B cell (primary cell): ENCODE measurements around the gene SYTL4. TPM values are rescaled to one million over a fixed set of nuclear protein-coding genes. Genes with fewer than 3 reads are reported as not detected.

Source experiments
- ATAC-seq: fragments of 200-7000 bp; cut with Tn5 transposase; one replicate; pipeline ENCODE4 v1.10.0; 2021; ENCODE audit warnings: low read depth, mild to moderate bottlenecking, moderate number of reproducible peaks, moderate library complexity
- CTCF ChIA-PET: fragments of 350-600 bp; sonication (Branson Sonifier 250); formaldehyde crosslinking; loops from one replicate; lab custom pipeline; 2021; ENCODE audit warnings: antibody characterized with exemption, inconsistent platforms; lab: Charles Lee
- POLR2A ChIA-PET: fragments of 350-600 bp; sonication (Branson Sonifier 250); formaldehyde crosslinking; loops from one replicate; lab custom pipeline; 2021; ENCODE audit warnings: antibody characterized with exemption; lab: Charles Lee
- DNase-seq: peaks from one replicate; pipeline ENCODE4 v3.0.0; 2013
- H2AFZ ChIP-seq: 2 replicates; pipeline ENCODE4 v1.6.1; 2012; ENCODE audit warnings: mild to moderate bottlenecking, low read depth, low read length; ENCODE audit not compliant: insufficient read depth, poor library complexity, severe bottlenecking
- H3K27ac ChIP-seq, 2 donors: 1 replicate in 1 of 2; 2 replicates in 1 of 2; pipeline ENCODE4 v1.5.1; 2012 to 2013; ENCODE audit warnings: low read length in 2 of 2, mild to moderate bottlenecking in 2 of 2, moderate library complexity in 1 of 2
- H3K27me3 ChIP-seq, 4 experiments: fragments of 200-600 bp in 1 of 4; sonication (generic) in 1 of 4; replicated peaks in 1 of 4; 1 replicate in 2 of 4; 2 replicates in 2 of 4; pipeline versions ENCODE4 v1.6.1 to v1.7.0; 2013 to 2016; ENCODE audit warnings: low read length in 3 of 4, mild to moderate bottlenecking in 2 of 4, mixed read lengths in 1 of 4, moderate library complexity in 1 of 4; ENCODE audit not compliant: insufficient read depth in 4 of 4, control insufficient read depth in 3 of 4; ENCODE audit errors: control extremely low read depth in 1 of 4
- H3K36me3 ChIP-seq, 2 experiments: replicated peaks in 1 of 2; 1 replicate in 1 of 2; 2 replicates in 1 of 2; pipeline versions ENCODE4 v1.6.1 to v1.7.1; 2013; ENCODE audit warnings: low read length in 1 of 2; ENCODE audit not compliant: insufficient read depth in 2 of 2, control insufficient read depth in 1 of 2; ENCODE audit errors: control extremely low read depth in 1 of 2, extremely low read depth in 1 of 2
- H3K4me1 ChIP-seq, 2 donors: fragments of 200-600 bp in 1 of 2; sonication (generic) in 1 of 2; 1 replicate in 1 of 2; 2 replicates in 1 of 2; pipeline versions ENCODE4 v1.5.1 to v1.6.1; 2013 to 2017; ENCODE audit warnings: low read length in 2 of 2; ENCODE audit not compliant: control insufficient read depth in 2 of 2, insufficient read depth in 2 of 2
- H3K4me2 ChIP-seq: replicated peaks from 2 replicates; pipeline ENCODE3; 2012; ENCODE audit warnings: mild to moderate bottlenecking, low read depth, low read length; ENCODE audit not compliant: poor library complexity, severe bottlenecking
- H3K4me3 ChIP-seq, 5 experiments: fragments of 200-600 bp in 1 of 5; sonication (generic) in 1 of 5; 1 replicate in 3 of 5; 2 replicates in 2 of 5; pipeline versions ENCODE4 v1.5.1 to v1.7.0; 2011 to 2016; ENCODE audit warnings: low read length in 4 of 5, mild to moderate bottlenecking in 4 of 5, low read depth in 2 of 5, control low read depth in 1 of 5, moderate library complexity in 1 of 5; ENCODE audit not compliant: insufficient read depth in 1 of 5; ENCODE audit errors: control extremely low read depth in 1 of 5, extremely low read depth in 1 of 5
- H3K79me2 ChIP-seq: fragments of 200-600 bp; sonication (generic); one replicate; pipeline ENCODE4 v1.6.0; 2016; ENCODE audit warnings: low read length; ENCODE audit not compliant: control insufficient read depth, insufficient read depth
- H3K9ac ChIP-seq: fragments of 200-600 bp; sonication (generic); 2 replicates; pipeline ENCODE4 v1.6.1; 2017; ENCODE audit warnings: mild to moderate bottlenecking, low read length, moderate library complexity
- H3K9me3 ChIP-seq, 3 donors: one replicate each; pipeline versions ENCODE4 v1.6.1 to v1.7.1; 2013; ENCODE audit warnings: low read length in 2 of 3; ENCODE audit not compliant: control insufficient read depth in 2 of 3, insufficient read depth in 1 of 3; ENCODE audit errors: control extremely low read depth in 1 of 3
- H4K20me1 ChIP-seq: 2 replicates; pipeline ENCODE4 v1.6.0; 2012; ENCODE audit warnings: mild to moderate bottlenecking, low read length; ENCODE audit not compliant: insufficient read depth, control insufficient read depth, poor library complexity, severe bottlenecking
- H3K27ac Mint-ChIP-seq: one replicate; pipeline ENCODE4 v1.8.0; 2021; ENCODE audit warnings: mixed read lengths
- H3K27me3 Mint-ChIP-seq: one replicate; pipeline ENCODE4 v1.8.0; 2021; ENCODE audit warnings: mixed read lengths
- H3K4me1 Mint-ChIP-seq: one replicate; pipeline ENCODE4 v1.8.0; 2021; ENCODE audit warnings: mixed read lengths
- H3K4me3 Mint-ChIP-seq: one replicate; pipeline ENCODE4 v1.8.0; 2021; ENCODE audit warnings: mixed read lengths
- H3K9me3 Mint-ChIP-seq: one replicate; pipeline ENCODE4 v1.8.0; 2022; ENCODE audit warnings: mixed read lengths; ENCODE audit not compliant: insufficient read depth
- CTCF ChIP-seq: fragments of 200-600 bp; IDR thresholded peaks from one replicate; pipeline ENCODE4 v1.8.0; 2022; ENCODE audit warnings: antibody characterized with exemption, mild to moderate bottlenecking
- EZH2 ChIP-seq: IDR thresholded peaks from 2 replicates; pipeline ENCODE4 v1.6.1; 2012; ENCODE audit warnings: borderline replicate concordance, low read depth, mild to moderate bottlenecking, moderate library complexity, low read length; ENCODE audit not compliant: insufficient read depth, poor library complexity, severe bottlenecking
- WGBS: methylation state at CpG from one replicate; pipeline ENCODE4 v1.1.5; 2013; ENCODE audit warnings: missing lambda C conversion rate; ENCODE audit not compliant: insufficient coverage; 5-methylcytosine and 5-hydroxymethylcytosine counted together
- intact Hi-C: fragments of 100-400 bp; cut with micrococcal nuclease; formaldehyde crosslinking; loops from one replicate; pipeline ENCODE4 v1.10.0; 2022
- polyA plus RNA-seq: library from polyadenylated mRNA; depleted of rRNA; stranded (reverse); fragments of >200 nt; gene quantifications from 2 replicates; pipeline ENCODE4 v1.2.3, GENCODE V29; 2012
- total RNA-seq, 2 donors: library from RNA; stranded (reverse); fragments of 120-200 nt in 1 of 2; gene quantifications; 1 replicate in 1 of 2; 2 replicates in 1 of 2; pipeline versions ENCODE4 v1.2.3 to v1.2.4, GENCODE V29; 2013 to 2022

The SYTL4 gene
- total and polyA plus RNA-seq, 2 donors (not counting 1 experiment from before 2014, with no cell fraction given), result 0.16 TPM; not detected in 1

- CTCF ChIA-PET, result interaction anchor here (1.6 to 2.5 kb wide), 2 partner anchors 10 to 107 kb away, joined by 5 to 7 read pairs; no protein-coding TSS in a partner anchor
- peaks cover 7% of the 10 kb centered on the region for H3K4me1 Mint-ChIP-seq
- intact Hi-C loops, result no loop called here
These were observed 69.8 kb downstream of the SYTL4 start for GRCh38 chrX:100662170-100662569.

More at GRCh38 chrX:100662170-100662569, 69.8 kb downstream of the SYTL4 start:
- Histone ChIP-seq H3K36me3 (no peaks in the 10 kb centered on the region), H3K27ac (no peak overlapping the region), H2AFZ (no peak overlapping the region), H4K20me1 (no peaks in the 10 kb centered on the region), H3K27me3 (no peaks in the 10 kb centered on the region), H3K79me2 (no peaks in the 10 kb centered on the region), H3K4me1 (no peaks in the 10 kb centered on the region), H3K9ac (no peak overlapping the region), H3K4me2 (no peak overlapping the region), H3K4me3 (no peak overlapping the region), H3K9me3 (no peaks in the 10 kb centered on the region)
- DNase-seq (no peak), ATAC-seq (no peak)
- Mint-ChIP-seq H3K27me3 (peaks cover 17% of the 10 kb centered on the region), H3K9me3 (no peaks in the 10 kb centered on the region), H3K4me3 (no peak overlapping the region), H3K27ac (no peak overlapping the region)
- 93% methylated on average over 6 of the region's 13 CpGs for WGBS
- TF ChIP-seq CTCF, result no peak
- no peak for TF ChIP-seq EZH2
- POLR2A ChIA-PET, result no interaction called here
